MM.1S (cell line): Measurements from ENCODE around the gene UXT.

ENCODE experiments used
- CTCF ChIP-seq: fragments of 300-600 bp; sonication (generic); IDR thresholded peaks from 2 replicates; pipeline ENCODE4 v1.5.1; 2016; ENCODE audit warnings: antibody characterized with exemption, low read length, mixed read lengths
- EZH2 ChIP-seq: fragments of 300-600 bp; sonication (generic); optimal IDR thresholded peaks from 2 replicates; pipeline ENCODE3; 2017; ENCODE audit warnings: low read depth, mild to moderate bottlenecking, antibody characterized with exemption, low read length, mixed read lengths
- EZH2phosphoT487 ChIP-seq: fragments of 300-600 bp; sonication (generic); IDR thresholded peaks from 2 replicates; pipeline ENCODE4 v1.6.1; 2018; ENCODE audit warnings: antibody characterized with exemption, low read length

- TF ChIP-seq CTCF, result no peak
- TF ChIP-seq EZH2phosphoT487, result no peak
- no peak for TF ChIP-seq EZH2
These were observed 13.4 kb downstream of the UXT start for GRCh38 chrX:47645530-47645929.
